Thoracic aorta (tissue), 2 donors: ENCODE data around the gene RIC3. TPM values are rescaled to one million over a fixed set of nuclear protein-coding genes. Genes with fewer than 3 reads are reported as not detected.
A peak's percentile ranks its signal among the peaks of the same experiment; 100 is the strongest.

ENCODE experiments used
- ATAC-seq: fragments of 150-250 bp; one replicate; pipeline ENCODE4 v1.8.0; 2017; ENCODE audit warnings: low read depth; ENCODE audit not compliant: insufficient number of reproducible peaks, low FRiP score
- DNase-seq: peaks from one replicate; pipeline ENCODE4 v3.0.0-alpha.2; 2020; ENCODE audit warnings: low spot score
- H3K27ac ChIP-seq, 2 donors: fragments of 200-600 bp; sonication (generic); 1 replicate in 1 of 2; 2 replicates in 1 of 2; pipeline ENCODE4 v1.5.1; 2016; ENCODE audit warnings: mild to moderate bottlenecking in 2 of 2, moderate library complexity in 2 of 2
- H3K27me3 ChIP-seq: fragments of 200-600 bp; sonication (generic); replicated peaks from 2 replicates; pipeline ENCODE4 v1.6.0; 2016; ENCODE audit warnings: mild to moderate bottlenecking; ENCODE audit not compliant: insufficient read depth
- H3K36me3 ChIP-seq: fragments of 200-600 bp; sonication (generic); one replicate; pipeline ENCODE4 v1.5.1; 2016
- H3K4me1 ChIP-seq, 2 donors: fragments of 200-600 bp; sonication (generic); 1 replicate in 1 of 2; 2 replicates in 1 of 2; pipeline versions ENCODE4 v1.5.1 to v1.6.0; 2016; ENCODE audit warnings: low read depth in 2 of 2, mild to moderate bottlenecking in 1 of 2; ENCODE audit not compliant: control insufficient read depth in 1 of 2
- H3K4me3 ChIP-seq: fragments of 200-600 bp; sonication (generic); 2 replicates; pipeline ENCODE4 v1.5.1; 2016; ENCODE audit warnings: mild to moderate bottlenecking
- H3K9me3 ChIP-seq: fragments of 200-600 bp; sonication (generic); 2 replicates; pipeline ENCODE4 v1.5.1; 2016
- total RNA-seq, 2 donors: library from RNA; depleted of rRNA; stranded (reverse); fragments of >200 nt; gene quantifications; one replicate each; pipeline versions ENCODE4 v1.1.0 to v1.2.3, GENCODE V29; 2016
- TF ChIP-seq, protein P1 (sequence below): fragments of 200-600 bp; sonication (generic); IDR thresholded peaks from one replicate; pipeline ENCODE4 v1.5.1; 2019; ENCODE audit warnings: antibody characterized with exemption

RIC3 gene
- total RNA-seq, 2 donors from 2014 or later: 13.1 to 17.7 TPM

DNA sequence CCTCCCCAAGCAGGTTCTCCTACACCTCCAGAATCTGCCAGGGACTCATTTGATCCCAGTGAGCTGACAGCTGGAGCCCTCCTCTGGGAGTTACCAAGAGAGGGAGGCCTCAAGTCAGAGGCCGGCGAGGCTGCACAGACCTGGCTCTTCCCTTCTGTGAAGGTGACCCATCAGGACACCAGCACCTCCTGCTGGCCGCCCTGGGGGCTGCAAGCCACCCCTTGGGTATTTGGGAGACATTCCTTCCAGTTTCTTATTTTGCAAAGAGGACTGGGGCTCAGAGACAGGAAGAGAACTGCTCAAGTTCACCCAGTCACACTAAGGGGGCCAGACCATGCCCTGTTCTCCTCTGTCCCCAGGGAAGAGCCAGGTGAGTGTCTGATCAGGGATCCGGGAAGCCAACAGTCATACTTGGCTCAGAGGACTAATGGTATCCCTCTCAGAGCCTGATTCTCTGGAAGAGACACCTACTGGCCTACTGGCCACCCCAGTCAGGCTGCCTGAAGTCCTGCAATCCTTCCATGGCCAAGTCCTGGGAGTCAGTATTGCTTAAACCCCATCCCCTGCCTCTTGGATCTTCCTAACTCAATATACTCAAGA is 40.5 kb upstream of the RIC3 start:
- Histone ChIP-seq H3K4me1 (peaks cover 0 to 7% of the 10 kb centered on the region in 2 donors), H3K27ac (no peak overlapping the region)

DNA sequence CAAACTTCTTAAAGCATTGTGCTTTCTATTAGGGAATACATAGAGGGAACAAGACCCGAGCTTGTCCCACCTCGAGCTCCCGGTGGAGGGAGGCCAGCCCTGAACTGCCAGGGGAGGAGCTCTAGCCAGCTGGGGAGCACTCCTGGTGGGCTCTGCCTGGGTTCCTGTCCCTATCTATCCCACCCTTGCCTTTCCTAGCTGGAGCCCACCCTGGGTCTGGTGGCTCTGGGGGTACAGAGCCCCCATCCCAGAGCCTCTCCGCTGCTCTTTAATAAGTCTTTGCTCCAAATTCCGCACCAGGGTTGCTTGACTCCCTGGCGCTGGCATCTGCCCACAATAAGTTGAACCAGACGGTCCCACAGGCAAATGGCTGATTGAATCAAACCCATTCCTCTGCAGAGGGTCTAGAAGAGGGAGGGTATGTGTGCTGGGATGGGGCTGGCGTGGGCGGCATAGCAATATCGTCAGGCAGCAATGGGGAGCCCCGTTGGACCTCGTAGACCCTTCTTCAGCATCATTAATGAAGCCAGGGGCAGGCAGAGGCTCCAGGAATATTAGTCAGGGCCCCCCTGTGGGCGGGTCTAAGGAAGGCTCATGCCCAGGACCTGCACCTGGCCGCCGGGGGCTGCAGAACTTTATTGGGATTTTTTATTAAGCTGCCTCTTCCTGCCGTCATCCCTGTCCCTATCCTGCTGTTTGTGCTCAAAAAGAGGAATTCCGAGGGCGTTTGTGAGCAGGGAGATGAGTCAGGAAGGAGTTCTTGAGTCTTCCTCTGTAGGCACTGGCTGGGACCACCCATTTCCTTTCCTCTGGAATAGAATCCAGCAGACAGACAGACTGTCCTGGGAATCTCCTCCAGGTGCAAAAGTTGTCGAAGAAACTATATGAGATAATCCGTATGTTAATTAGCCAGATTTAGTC is 38.5 kb upstream of the RIC3 start:
- Histone ChIP-seq H3K27me3 (no peaks in the 10 kb centered on the region), H3K9me3 (no peaks in the 10 kb centered on the region), H3K36me3 (no peaks in the 10 kb centered on the region), H3K4me1 (peaks cover 0 to 7% of the 10 kb centered on the region in 2 donors), H3K4me3 (peak overlapping the region; percentile 50), H3K27ac (peak overlapping the region in 1 of 2 donors; percentile 31)
- TF ChIP-seq, protein P1, sequence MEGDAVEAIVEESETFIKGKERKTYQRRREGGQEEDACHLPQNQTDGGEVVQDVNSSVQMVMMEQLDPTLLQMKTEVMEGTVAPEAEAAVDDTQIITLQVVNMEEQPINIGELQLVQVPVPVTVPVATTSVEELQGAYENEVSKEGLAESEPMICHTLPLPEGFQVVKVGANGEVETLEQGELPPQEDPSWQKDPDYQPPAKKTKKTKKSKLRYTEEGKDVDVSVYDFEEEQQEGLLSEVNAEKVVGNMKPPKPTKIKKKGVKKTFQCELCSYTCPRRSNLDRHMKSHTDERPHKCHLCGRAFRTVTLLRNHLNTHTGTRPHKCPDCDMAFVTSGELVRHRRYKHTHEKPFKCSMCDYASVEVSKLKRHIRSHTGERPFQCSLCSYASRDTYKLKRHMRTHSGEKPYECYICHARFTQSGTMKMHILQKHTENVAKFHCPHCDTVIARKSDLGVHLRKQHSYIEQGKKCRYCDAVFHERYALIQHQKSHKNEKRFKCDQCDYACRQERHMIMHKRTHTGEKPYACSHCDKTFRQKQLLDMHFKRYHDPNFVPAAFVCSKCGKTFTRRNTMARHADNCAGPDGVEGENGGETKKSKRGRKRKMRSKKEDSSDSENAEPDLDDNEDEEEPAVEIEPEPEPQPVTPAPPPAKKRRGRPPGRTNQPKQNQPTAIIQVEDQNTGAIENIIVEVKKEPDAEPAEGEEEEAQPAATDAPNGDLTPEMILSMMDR: no peak
- no peak for DNase-seq
- no peak for ATAC-seq

More for the DNA sequence above, 40.5 kb upstream of the RIC3 start:
- no peaks in the 10 kb centered on the region for H3K27me3 ChIP-seq
- DNase-seq: no peak
- no peaks in the 10 kb centered on the region for H3K36me3 ChIP-seq
- H3K9me3 ChIP-seq: no peaks in the 10 kb centered on the region
- no peak overlapping the region for H3K4me3 ChIP-seq
- ATAC-seq: no peak
- TF ChIP-seq, protein P1: peak; percentile 19

DNA sequence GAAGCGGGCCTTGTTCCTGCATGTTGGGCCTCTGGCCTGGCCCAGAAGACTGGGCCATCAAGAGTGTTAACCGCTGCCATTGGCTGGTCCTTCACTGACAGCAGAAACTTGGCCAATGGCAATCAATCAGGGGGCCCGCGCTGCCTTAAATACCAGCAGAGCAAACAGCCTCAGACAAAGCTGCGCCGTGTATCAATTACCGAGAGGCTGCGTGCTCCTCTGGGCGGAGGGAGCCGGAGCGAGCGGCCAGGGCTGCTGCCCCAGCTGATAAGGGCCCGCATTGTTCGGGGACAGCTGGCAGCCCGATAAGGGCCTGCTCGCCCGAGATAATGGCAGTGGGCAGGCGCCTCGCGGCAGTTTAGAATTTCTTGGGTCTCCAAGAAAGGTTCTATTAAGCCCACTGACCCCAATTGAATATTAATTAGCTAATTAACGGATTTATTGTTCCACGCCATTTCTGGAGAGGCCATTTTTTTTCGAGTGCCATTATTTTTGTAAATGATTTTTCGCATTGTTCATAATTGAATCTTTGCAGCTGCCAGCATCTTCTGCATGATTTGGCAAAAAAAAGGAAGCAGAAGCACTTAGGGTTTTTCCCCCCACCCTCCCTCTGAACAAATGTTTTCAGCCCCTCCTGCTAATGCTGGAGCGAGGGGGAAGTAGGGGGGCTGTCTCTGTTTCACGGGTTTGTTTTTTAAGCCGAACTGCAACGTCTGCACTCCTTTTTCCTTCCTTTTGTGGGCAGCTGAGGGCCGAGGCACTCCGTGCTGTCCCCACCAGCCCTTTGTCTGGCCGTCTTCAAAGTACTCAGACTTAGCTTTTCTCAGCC is 37.6 kb upstream of the RIC3 start:
- peak overlapping the region in 1 of 2 donors; percentile 31 for H3K27ac ChIP-seq
- no peak for ATAC-seq

DNA sequence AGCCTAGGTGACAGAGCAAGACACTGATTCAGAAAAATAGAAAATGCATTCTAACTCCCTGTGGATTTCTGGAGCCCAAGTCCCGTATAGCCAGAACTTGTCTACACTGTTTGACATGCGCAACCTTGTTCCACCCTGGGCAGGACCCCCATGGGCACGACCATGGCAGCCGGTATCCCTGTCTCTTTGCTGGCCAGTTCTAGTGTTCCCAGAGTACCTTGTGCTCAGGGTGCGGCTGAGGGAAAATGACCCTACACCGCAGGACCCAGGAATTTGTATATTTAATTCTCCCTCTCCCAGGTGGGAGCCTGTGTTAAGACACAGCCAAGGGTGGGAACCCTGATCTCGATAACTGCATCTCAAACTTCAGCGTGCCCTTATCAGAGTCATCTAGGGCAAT is 36.7 kb upstream of the RIC3 start:
- TF ChIP-seq, protein P1: no peak
- no peaks in the 10 kb centered on the region for H3K27me3 ChIP-seq
- ATAC-seq: no peak

More for the DNA sequence above, 37.6 kb upstream of the RIC3 start:
- TF ChIP-seq, protein P1: no peak
- Histone ChIP-seq H3K27me3 (no peaks in the 10 kb centered on the region), H3K4me3 (peak overlapping the region; percentile 50), H3K9me3 (no peaks in the 10 kb centered on the region), H3K4me1 (peaks cover 0 to 7% of the 10 kb centered on the region in 2 donors), H3K36me3 (no peaks in the 10 kb centered on the region)
- DNase-seq: no peak

More for the DNA sequence above, 36.7 kb upstream of the RIC3 start:
- no peak for DNase-seq
- Histone ChIP-seq H3K9me3 (no peaks in the 10 kb centered on the region), H3K4me1 (peaks cover 0 to 7% of the 10 kb centered on the region in 2 donors), H3K27ac (no peak overlapping the region), H3K4me3 (no peak overlapping the region), H3K36me3 (no peaks in the 10 kb centered on the region)
